Esophagus (tissue), 2 donors: ENCODE measurements around the gene CHD3. TPM values are rescaled to one million over a fixed set of nuclear protein-coding genes. Genes with fewer than 3 reads are reported as not detected.

Source experiments
- H3K27ac ChIP-seq, 2 donors: one replicate each; pipeline ENCODE4 v1.5.1; 2013; ENCODE audit warnings: low read depth in 2 of 2, mild to moderate bottlenecking in 2 of 2, inconsistent platforms in 1 of 2, low read length in 1 of 2, moderate library complexity in 1 of 2
- H3K27me3 ChIP-seq, 2 donors: one replicate each; pipeline ENCODE4 v1.6.1; 2013; ENCODE audit warnings: low read length in 2 of 2, control low read depth in 1 of 2, mild to moderate bottlenecking in 1 of 2; ENCODE audit not compliant: insufficient read depth in 2 of 2, control insufficient read depth in 1 of 2
- H3K36me3 ChIP-seq, 2 donors: one replicate each; pipeline ENCODE4 v1.6.1; 2013; ENCODE audit warnings: low read length in 1 of 2; ENCODE audit not compliant: control insufficient read depth in 2 of 2, insufficient read depth in 2 of 2
- H3K4me1 ChIP-seq, 2 donors: one replicate each; pipeline ENCODE4 v1.6.1; 2013; ENCODE audit warnings: low read length in 1 of 2; ENCODE audit not compliant: control insufficient read depth in 2 of 2, insufficient read depth in 2 of 2
- H3K4me3 ChIP-seq, 2 donors: one replicate each; pipeline ENCODE4 v1.5.1; 2013; ENCODE audit warnings: low read length in 2 of 2, mild to moderate bottlenecking in 2 of 2, low read depth in 1 of 2, moderate library complexity in 1 of 2
- H3K9me3 ChIP-seq, 2 donors: one replicate each; pipeline ENCODE4 v1.6.1; 2013; ENCODE audit warnings: mild to moderate bottlenecking in 2 of 2, low read depth in 1 of 2, low read length in 1 of 2, moderate library complexity in 1 of 2; ENCODE audit not compliant: control insufficient read depth in 2 of 2, insufficient read depth in 1 of 2
- WGBS, 2 donors: extraction: QIAGEN DNeasy Blood & Tissue Kit; methylation state at CpG; one replicate each; pipeline ENCODE4 v1.1.7; 2013; 5-methylcytosine and 5-hydroxymethylcytosine counted together
- polyA plus RNA-seq, 2 donors: library from polyadenylated mRNA; stranded (reverse); fragments of 200-250 nt; gene quantifications; one replicate each; pipeline ENCODE4 v1.2.3, GENCODE V29; 2013
- donor health status: healthy with polysubstance abuse.
- donor health status: Bipolar disorder and iron deficiency.

The CHD3 gene
- polyA plus RNA-seq, 2 donors, result 37.2 to 78.7 TPM

DNA sequence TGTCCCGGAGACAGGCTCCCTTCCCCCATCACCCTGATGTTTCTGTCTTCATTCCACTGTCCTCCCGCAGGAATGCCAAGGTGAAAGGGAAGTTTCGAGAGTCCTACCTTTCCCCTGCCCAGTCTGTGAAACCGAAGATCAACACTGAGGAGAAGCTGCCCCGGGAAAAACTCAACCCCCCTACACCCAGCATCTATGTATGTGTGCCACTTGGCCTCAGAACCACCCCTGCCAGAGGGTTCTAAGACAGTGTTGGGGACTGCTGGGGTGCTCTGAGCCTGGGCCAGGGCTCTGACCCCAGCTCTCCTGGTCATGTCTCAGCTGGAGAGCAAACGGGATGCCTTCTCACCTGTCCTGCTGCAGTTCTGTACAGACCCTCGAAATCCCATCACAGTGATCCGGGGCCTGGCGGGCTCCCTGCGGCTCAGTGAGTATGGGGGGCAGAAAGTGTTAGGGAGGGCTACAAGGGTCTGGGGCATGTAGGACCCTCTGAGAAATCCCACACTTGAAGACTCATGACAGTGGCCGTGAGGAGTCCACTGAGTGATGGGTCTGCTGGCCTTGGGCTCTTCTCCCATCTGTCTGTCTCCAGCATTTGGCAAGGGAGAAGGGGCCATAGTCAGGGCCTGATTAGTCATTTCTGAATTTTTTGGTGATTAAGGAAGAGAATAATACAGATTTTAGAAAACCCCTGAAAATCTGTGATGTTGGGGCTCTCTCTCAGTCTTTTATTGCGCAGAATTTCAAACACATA, 38.7 kb upstream of the CHD3 start:
- H3K4me1 ChIP-seq, result peaks cover 6 to 18% of the 10 kb centered on the region in 2 donors
- no peaks in the 10 kb centered on the region for H3K9me3 ChIP-seq
- WGBS, 2 donors, result 84 to 88% methylated on average over 12 of the region's 12 CpGs
- H3K27ac ChIP-seq, result no peak overlapping the region
- no peak overlapping the region for H3K4me3 ChIP-seq
- H3K36me3 ChIP-seq, result peaks cover 6 to 62% of the 10 kb centered on the region in 2 donors
- no peaks in the 10 kb centered on the region for H3K27me3 ChIP-seq

DNA sequence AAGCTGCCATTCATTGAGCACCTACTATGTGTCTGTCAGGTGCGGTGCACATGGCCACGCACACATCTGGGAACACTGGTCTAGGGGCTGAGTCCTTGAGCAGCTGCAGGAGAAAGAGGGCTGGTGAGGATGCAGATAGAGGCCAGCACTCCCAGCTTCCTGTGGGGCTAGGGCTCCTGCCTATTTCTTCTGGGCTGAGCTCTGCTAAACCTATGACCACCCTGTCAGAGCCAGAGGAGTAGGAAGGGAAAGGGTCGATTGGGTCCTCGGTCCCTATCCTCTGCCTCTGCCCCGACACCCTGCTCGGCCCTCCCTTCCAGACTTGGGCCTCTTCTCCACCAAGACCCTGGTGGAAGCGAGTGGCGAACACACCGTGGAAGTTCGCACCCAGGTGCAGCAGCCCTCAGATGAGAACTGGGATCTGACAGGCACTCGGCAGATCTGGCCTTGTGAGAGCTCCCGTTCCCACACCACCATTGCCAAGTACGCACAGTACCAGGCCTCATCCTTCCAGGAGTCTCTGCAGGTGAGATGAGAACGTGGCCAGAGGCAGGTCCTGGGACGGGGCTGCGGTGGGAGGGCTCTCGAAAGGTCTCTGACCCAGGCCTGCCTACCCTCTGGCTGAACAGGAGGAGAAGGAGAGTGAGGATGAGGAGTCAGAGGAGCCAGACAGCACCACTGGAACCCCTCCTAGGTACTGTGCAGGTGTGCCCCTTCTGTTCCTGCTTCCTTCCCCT, 37.7 kb upstream of the CHD3 start:
- peak overlapping the region in 1 of 2 donors; percentile 28 for H3K4me3 ChIP-seq
- peaks cover 4 to 18% of the 10 kb centered on the region in 2 donors for H3K4me1 ChIP-seq
- WGBS, 2 donors, result 82 to 86% methylated on average over 17 of the region's 17 CpGs
- peaks cover 6 to 59% of the 10 kb centered on the region in 2 donors for H3K36me3 ChIP-seq
- H3K27ac ChIP-seq, result peak overlapping the region in 1 of 2 donors; percentile 26
- H3K27me3 ChIP-seq, result no peaks in the 10 kb centered on the region
- no peaks in the 10 kb centered on the region for H3K9me3 ChIP-seq

DNA sequence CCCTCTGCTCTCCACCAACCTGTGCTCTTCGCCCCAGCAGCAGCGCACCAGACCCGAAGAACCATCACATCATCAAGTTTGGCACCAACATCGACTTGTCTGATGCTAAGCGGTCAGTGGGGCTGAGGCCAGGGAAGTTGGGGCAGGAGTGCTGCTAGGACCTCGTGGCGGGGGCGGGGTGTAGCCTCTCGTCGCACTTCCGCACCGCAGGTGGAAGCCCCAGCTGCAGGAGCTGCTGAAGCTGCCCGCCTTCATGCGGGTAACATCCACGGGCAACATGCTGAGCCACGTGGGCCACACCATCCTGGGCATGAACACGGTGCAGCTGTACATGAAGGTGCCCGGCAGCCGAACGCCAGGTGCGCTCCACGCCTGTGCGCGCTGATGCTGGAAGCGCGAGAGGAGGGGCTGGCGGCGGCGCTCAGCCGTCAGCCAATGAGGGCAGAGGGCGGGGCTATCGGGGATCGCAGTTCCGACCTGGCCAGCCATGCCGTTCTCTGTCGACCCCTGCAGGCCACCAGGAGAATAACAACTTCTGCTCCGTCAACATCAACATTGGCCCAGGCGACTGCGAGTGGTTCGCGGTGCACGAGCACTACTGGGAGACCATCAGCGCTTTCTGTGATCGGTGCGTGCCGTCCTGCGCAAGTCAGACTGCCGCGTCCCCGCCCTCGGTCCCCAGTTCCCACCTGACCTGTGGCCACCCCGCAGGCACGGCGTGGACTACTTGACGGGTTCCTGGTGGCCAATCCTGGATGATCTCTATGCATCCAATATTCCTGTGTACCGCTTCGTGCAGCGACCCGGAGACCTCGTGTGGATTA, 36.9 kb upstream of the CHD3 start:
- Histone ChIP-seq H3K36me3 (peaks cover 6 to 53% of the 10 kb centered on the region in 2 donors), H3K4me1 (peaks cover 7 to 23% of the 10 kb centered on the region in 2 donors), H3K4me3 (peak overlapping the region; percentile 1 to 28), H3K9me3 (no peaks in the 10 kb centered on the region), H3K27ac (peak overlapping the region in 1 of 2 donors; percentile 54), H3K27me3 (no peaks in the 10 kb centered on the region)
- 15 to 16% methylated on average over 58 to 60 of the region's 60 CpGs for WGBS, 2 donors

DNA sequence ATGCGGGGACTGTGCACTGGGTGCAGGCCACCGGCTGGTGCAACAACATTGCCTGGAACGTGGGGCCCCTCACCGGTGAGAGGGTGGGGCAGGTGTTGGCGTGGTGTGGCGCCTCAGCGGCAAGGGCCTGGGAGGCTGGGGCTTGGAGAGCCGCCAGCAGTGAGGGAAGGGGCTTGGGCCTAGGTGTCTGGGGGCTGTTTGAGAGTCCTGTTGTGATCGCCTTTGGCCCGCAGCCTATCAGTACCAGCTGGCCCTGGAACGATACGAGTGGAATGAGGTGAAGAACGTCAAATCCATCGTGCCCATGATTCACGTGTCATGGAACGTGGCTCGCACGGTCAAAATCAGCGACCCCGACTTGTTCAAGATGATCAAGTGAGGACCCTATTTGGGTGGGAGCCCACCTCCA, 36.3 kb upstream of the CHD3 start:
- H3K9me3 ChIP-seq, result no peaks in the 10 kb centered on the region
- H3K36me3 ChIP-seq, result peaks cover 6 to 48% of the 10 kb centered on the region in 2 donors
- H3K27ac ChIP-seq, result peak overlapping the region in 1 of 2 donors; percentile 54
- H3K27me3 ChIP-seq, result no peaks in the 10 kb centered on the region
- H3K4me1 ChIP-seq, result peaks cover 7 to 23% of the 10 kb centered on the region in 2 donors
- 76 to 78% methylated on average over 20 of the region's 20 CpGs for WGBS, 2 donors
- H3K4me3 ChIP-seq, result no peak overlapping the region

DNA sequence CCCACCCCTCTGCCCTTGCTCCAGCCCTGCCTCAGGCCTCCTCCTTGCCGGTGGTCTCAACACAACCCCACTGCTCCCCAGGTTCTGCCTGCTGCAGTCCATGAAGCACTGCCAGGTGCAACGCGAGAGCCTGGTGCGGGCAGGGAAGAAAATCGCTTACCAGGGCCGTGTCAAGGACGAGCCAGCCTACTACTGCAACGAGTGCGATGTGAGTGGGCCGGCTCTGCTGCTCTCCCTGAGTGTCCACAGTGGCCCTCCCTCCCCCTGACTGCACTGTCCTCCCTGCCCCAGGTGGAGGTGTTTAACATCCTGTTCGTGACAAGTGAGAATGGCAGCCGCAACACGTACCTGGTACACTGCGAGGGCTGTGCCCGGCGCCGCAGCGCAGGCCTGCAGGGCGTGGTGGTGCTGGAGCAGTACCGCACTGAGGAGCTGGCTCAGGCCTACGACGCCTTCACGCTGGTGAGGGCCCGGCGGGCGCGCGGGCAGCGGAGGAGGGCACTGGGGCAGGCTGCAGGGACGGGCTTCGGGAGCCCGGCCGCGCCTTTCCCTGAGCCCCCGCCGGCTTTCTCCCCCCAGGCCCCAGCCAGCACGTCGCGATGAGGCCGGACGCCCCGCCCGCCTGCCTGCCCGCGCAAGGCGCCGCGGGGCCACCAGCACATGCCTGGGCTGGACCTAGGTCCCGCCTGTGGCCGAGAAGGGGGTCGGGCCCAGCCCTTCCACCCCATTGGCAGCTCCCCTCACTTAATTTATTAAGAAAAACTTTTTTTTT, 35.5 kb upstream of the CHD3 start:
- no peak overlapping the region for H3K27ac ChIP-seq
- H3K9me3 ChIP-seq, result no peaks in the 10 kb centered on the region
- H3K4me1 ChIP-seq, result peaks cover 7 to 23% of the 10 kb centered on the region in 2 donors
- WGBS, 2 donors, result 68 to 73% methylated on average over 51 of the region's 51 CpGs
- no peak overlapping the region for H3K4me3 ChIP-seq
- H3K27me3 ChIP-seq, result no peaks in the 10 kb centered on the region
- H3K36me3 ChIP-seq, result peaks cover 6 to 44% of the 10 kb centered on the region in 2 donors

DNA sequence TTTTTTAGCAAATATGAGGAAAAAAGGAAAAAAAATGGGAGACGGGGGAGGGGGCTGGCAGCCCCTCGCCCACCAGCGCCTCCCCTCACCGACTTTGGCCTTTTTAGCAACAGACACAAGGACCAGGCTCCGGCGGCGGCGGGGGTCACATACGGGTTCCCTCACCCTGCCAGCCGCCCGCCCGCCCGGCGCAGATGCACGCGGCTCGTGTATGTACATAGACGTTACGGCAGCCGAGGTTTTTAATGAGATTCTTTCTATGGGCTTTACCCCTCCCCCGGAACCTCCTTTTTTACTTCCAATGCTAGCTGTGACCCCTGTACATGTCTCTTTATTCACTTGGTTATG, 34.9 kb upstream of the CHD3 start:
- Histone ChIP-seq H3K27ac (no peak overlapping the region), H3K4me1 (peaks cover 11 to 28% of the 10 kb centered on the region in 2 donors), H3K9me3 (no peaks in the 10 kb centered on the region), H3K4me3 (no peak overlapping the region), H3K27me3 (no peaks in the 10 kb centered on the region), H3K36me3 (peaks cover 6 to 38% of the 10 kb centered on the region in 2 donors)
- WGBS, 2 donors, result 81 to 85% methylated on average over 20 to 21 of the region's 21 CpGs

DNA sequence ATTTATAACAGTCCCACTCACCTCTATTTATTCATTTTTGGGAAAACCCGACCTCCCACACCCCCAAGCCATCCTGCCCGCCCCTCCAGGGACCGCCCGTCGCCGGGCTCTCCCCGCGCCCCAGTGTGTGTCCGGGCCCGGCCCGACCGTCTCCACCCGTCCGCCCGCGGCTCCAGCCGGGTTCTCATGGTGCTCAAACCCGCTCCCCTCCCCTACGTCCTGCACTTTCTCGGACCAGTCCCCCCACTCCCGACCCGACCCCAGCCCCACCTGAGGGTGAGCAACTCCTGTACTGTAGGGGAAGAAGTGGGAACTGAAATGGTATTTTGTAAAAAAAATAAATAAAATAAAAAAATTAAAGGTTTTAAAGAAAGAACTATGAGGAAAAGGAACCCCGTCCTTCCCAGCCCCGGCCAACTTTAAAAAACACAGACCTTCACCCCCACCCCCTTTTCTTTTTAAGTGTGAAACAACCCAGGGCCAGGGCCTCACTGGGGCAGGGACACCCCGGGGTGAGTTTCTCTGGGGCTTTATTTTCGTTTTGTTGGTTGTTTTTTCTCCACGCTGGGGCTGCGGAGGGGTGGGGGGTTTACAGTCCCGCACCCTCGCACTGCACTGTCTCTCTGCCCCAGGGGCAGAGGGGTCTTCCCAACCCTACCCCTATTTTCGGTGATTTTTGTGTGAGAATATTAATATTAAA, 34.4 kb upstream of the CHD3 start:
- whole genome bisulfite sequencing, 2 donors, result 76 to 78% methylated on average over 31 of the region's 31 CpGs
- no peak overlapping the region for H3K4me3 ChIP-seq
- H3K27me3 ChIP-seq, result no peaks in the 10 kb centered on the region
- no peak overlapping the region for H3K27ac ChIP-seq
- no peaks in the 10 kb centered on the region for H3K9me3 ChIP-seq
- peaks cover 6 to 34% of the 10 kb centered on the region in 2 donors for H3K36me3 ChIP-seq
- H3K4me1 ChIP-seq, result peaks cover 11 to 31% of the 10 kb centered on the region in 2 donors

DNA sequence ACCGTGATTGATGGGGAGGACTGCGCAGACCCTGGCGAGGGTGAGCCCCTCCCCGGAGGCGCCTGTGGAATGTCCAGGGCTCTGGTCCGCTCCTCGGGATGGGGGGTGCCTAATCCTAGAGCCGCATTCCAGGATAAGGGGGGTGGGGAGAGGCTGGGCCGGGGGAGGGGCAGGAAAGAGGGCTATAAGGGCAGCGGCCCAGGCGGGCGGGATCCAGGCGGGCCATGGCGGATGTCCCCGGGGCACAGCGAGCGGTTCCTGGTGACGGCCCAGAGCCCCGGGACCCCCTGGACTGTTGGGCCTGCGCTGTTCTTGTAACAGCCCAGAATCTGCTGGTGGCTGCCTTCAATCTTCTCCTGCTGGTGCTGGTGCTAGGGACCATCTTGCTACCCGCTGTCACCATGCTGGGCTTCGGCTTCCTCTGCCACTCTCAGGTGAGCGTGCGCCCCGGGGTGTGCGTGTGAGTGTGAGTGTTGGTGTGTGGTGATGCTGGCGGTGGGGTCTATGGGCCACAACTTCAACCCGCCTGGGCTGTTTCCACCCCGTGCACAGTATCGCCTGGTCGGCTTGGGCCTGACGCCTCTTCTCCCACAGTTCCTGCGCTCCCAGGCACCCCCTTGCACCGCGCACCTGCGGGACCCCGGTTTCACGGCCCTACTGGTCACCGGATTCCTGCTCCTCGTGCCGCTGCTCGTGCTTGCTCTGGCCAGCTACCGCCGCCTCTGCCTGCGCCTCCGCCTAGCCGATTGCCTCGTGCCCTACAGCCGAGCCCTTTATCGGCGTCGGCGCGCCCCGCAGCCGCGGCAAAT, 33.5 kb upstream of the CHD3 start, which contains the start of gene TMEM88:
TMEM88 (plus strand) TSS at position 216 of the 809 bp plus-strand sequence; CDS start at position 225, 9 bp downstream.
- H3K27ac ChIP-seq, result peak within 1 kb of the TSS; percentile 92 to 98
- no peaks in the 10 kb centered on the region for H3K9me3 ChIP-seq
- WGBS, 2 donors, result 57 to 70% methylated on average over 56 to 57 of the region's 57 CpGs
- peak within 1 kb of the TSS in 1 of 2 donors; percentile 25 for H3K4me3 ChIP-seq
- H3K27me3 ChIP-seq, result no peaks in the 10 kb centered on the region
- H3K4me1 ChIP-seq, result peaks cover 11 to 31% of the 10 kb centered on the region in 2 donors
- peaks cover 0 to 25% of the 10 kb centered on the region in 2 donors for H3K36me3 ChIP-seq
